ENCODE measurements around the gene GSKIP. TPM values are rescaled to one million over a fixed set of nuclear protein-coding genes. Genes with fewer than 3 reads are reported as not detected.

GSKIP gene
- total RNA-seq, 2 donors from 2014 or later = 107 to 168 TPM

GRCh38 chr14:96376093-96376492, 12.8 kb downstream of the GSKIP start:
- peak; percentile 57 for DNase-seq
- no peak for TF ChIP-seq CTCF (IDR thresholded peaks at IDR 0.05)

DNA sequence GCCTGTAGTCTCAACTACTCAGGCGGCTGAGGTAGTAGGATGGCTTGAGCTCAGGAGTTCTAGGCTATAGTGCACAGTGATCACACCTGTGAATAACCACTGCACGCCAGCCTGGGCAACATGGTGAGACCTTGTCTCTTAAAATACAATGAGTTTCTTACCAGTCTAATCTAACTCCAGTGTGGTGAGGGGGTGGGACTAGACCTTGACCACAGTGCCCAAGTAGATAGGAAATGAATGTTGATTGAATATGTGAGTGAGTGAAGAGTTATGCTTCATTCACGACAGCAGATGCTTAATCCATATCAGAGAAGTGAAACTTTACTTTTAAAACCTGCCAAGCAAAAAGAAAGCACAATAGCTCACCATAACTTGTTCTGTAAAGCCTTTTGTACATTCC, 17.4 kb downstream of the GSKIP start:
- Histone ChIP-seq H3K4me3 (no peak overlapping the region), H3K4me1 (no peaks in the 10 kb centered on the region), H3K27me3 (no peaks in the 10 kb centered on the region), H3K9ac (ENCODE audit: low read depth in 2 of 2, low read length in 2 of 2) (no peak overlapping the region), H3K9me3 (no peaks in the 10 kb centered on the region), H3K36me3 (no peaks in the 10 kb centered on the region), H3K27ac (no peak overlapping the region)
- intact Hi-C loops (cut with DNase I) = no loop called here
- no peak for TF ChIP-seq CTCF (IDR thresholded peaks at IDR 0.05)
- DNase-seq = no peak

More at GRCh38 chr14:96376093-96376492, 12.8 kb downstream of the GSKIP start:
- intact Hi-C loops (cut with DNase I) = no loop called here
- H3K4me1 ChIP-seq = no peaks in the 10 kb centered on the region
- no peak overlapping the region for H3K27ac ChIP-seq
- no peaks in the 10 kb centered on the region for H3K27me3 ChIP-seq
- H3K36me3 ChIP-seq = no peaks in the 10 kb centered on the region
- no peak overlapping the region for H3K9ac ChIP-seq (ENCODE audit: low read depth in 2 of 2, low read length in 2 of 2)
- H3K4me3 ChIP-seq = no peak overlapping the region
- no peaks in the 10 kb centered on the region for H3K9me3 ChIP-seq

GRCh38 chr14:96383445-96383844, 20.1 kb downstream of the GSKIP start:
- intact Hi-C loops (cut with DNase I) = no loop called here
- H3K4me3 ChIP-seq = no peak overlapping the region
- no peaks in the 10 kb centered on the region for H3K4me1 ChIP-seq
- TF ChIP-seq CTCF (IDR thresholded peaks at IDR 0.05) = no peak
- H3K27ac ChIP-seq = no peak overlapping the region
- no peaks in the 10 kb centered on the region for H3K9me3 ChIP-seq
- H3K27me3 ChIP-seq = no peaks in the 10 kb centered on the region
- H3K9ac ChIP-seq (ENCODE audit: low read depth in 2 of 2, low read length in 2 of 2) = no peak overlapping the region
- no peaks in the 10 kb centered on the region for H3K36me3 ChIP-seq
- no peak for DNase-seq

- Histone ChIP-seq H3K27me3 (no peaks in the 10 kb centered on the region), H3K4me3 (no peak overlapping the region), H3K36me3 (no peaks in the 10 kb centered on the region), H3K9me3 (no peaks in the 10 kb centered on the region), H3K27ac (no peak overlapping the region), H3K4me1 (no peaks in the 10 kb centered on the region), H3K9ac (ENCODE audit: low read depth in 2 of 2, low read length in 2 of 2) (no peak overlapping the region)
- TF ChIP-seq CTCF (IDR thresholded peaks at IDR 0.05) = no peak
- DNase-seq = no peak
- intact Hi-C loops (cut with DNase I) = no loop called here
These were observed 20.7 kb downstream of the GSKIP start for GRCh38 chr14:96384053-96384452.

GRCh38 chr14:96384740-96385139, 21.4 kb downstream of the GSKIP start:
- no peak for DNase-seq
- Histone ChIP-seq H3K4me3 (no peak overlapping the region), H3K36me3 (no peaks in the 10 kb centered on the region), H3K27me3 (no peaks in the 10 kb centered on the region), H3K4me1 (no peaks in the 10 kb centered on the region), H3K9me3 (no peaks in the 10 kb centered on the region), H3K9ac (ENCODE audit: low read depth in 2 of 2, low read length in 2 of 2) (no peak overlapping the region), H3K27ac (no peak overlapping the region)
- no peak for TF ChIP-seq CTCF (IDR thresholded peaks at IDR 0.05)
- intact Hi-C loops (cut with DNase I) = no loop called here

- intact Hi-C loops (cut with DNase I) = no loop called here
- Histone ChIP-seq H3K27ac (no peak overlapping the region), H3K27me3 (no peaks in the 10 kb centered on the region), H3K4me1 (no peaks in the 10 kb centered on the region), H3K4me3 (no peak overlapping the region), H3K9ac (ENCODE audit: low read depth in 2 of 2, low read length in 2 of 2) (no peak overlapping the region), H3K9me3 (no peaks in the 10 kb centered on the region), H3K36me3 (no peaks in the 10 kb centered on the region)
- TF ChIP-seq CTCF (IDR thresholded peaks at IDR 0.05) = no peak
- no peak for DNase-seq
These were observed 22.1 kb downstream of the GSKIP start for GRCh38 chr14:96385385-96385784.

All from colonic mucosa (tissue), 4 donors.